A673 (cell line): ENCODE measurements around the gene PCIF1.

Experiments used
- CTCF ChIP-seq: fragments of 300-800, 200-600 bp; sonication (generic); conservative IDR thresholded peaks from 2 replicates; pipeline ENCODE4 v1.5.1; 2017; ENCODE audit warnings: low read depth, mild to moderate bottlenecking, antibody characterized with exemption, low read length, moderate library complexity, mixed read lengths
- EZH2 ChIP-seq: fragments of 200-600 bp; sonication (generic); IDR thresholded peaks from 2 replicates; pipeline ENCODE4 v1.6.1; 2017; ENCODE audit warnings: borderline replicate concordance, low read depth, mild to moderate bottlenecking, mixed read lengths, antibody characterized with exemption, low read length; ENCODE audit not compliant: poor library complexity, severe bottlenecking

GRCh38 chr20:45940469-45940868, 6.0 kb downstream of the PCIF1 start:
- no peak for TF ChIP-seq EZH2
- no peak for TF ChIP-seq CTCF
